Tibial nerve (tissue), 4 donors: ENCODE measurements around the gene MBD2.

Experiments used
- CTCF ChIP-seq, 5 experiments: fragments of 200-600 bp in 3 of 5; fragments of 450-650 bp in 2 of 5; sonication (generic) in 3 of 5; IDR thresholded peaks; one replicate each; pipeline ENCODE4 v1.5.1; 2016 to 2019; ENCODE audit warnings: antibody characterized with exemption in 5 of 5, mild to moderate bottlenecking in 3 of 5, moderate library complexity in 2 of 5
- EP300 ChIP-seq, 2 donors: sonication (generic); formaldehyde crosslinking; IDR thresholded peaks; one replicate each; pipeline ENCODE4 v1.6.1; 2017; ENCODE audit warnings: antibody characterized with exemption in 2 of 2, mild to moderate bottlenecking in 1 of 2

GRCh38 chr18:54191352-54191751 is 33.1 kb downstream of the MBD2 start:
- TF ChIP-seq CTCF (IDR thresholded peaks at IDR 0.05): no peak
- no peak for TF ChIP-seq EP300 (IDR thresholded peaks at IDR 0.05)
